Glutamatergic neuron (in vitro differentiated cells): Measurements from ENCODE around the gene FAM161B. TPM values are rescaled to one million over a fixed set of nuclear protein-coding genes. Genes with fewer than 3 reads are reported as not detected.

Source experiments
- DNase-seq: peaks from one replicate; pipeline ENCODE4 v3.0.0; 2022
- H3K27ac Mint-ChIP-seq: one replicate; pipeline ENCODE4 v1.8.0; 2020; ENCODE audit warnings: mild to moderate bottlenecking, mixed read lengths, inconsistent platforms; ENCODE audit not compliant: unreplicated experiment
- H3K27me3 Mint-ChIP-seq: one replicate; pipeline ENCODE4 v1.8.0; 2020; ENCODE audit warnings: mild to moderate bottlenecking, moderate library complexity, mixed read lengths, inconsistent platforms; ENCODE audit not compliant: unreplicated experiment
- H3K36me3 Mint-ChIP-seq: one replicate; pipeline ENCODE4 v1.8.0; 2020; ENCODE audit warnings: mild to moderate bottlenecking, mixed read lengths, inconsistent platforms; ENCODE audit not compliant: unreplicated experiment
- H3K4me1 Mint-ChIP-seq: one replicate; pipeline ENCODE4 v1.8.0; 2020; ENCODE audit warnings: mild to moderate bottlenecking, low read depth, mixed read lengths, inconsistent platforms; ENCODE audit not compliant: unreplicated experiment
- H3K4me3 Mint-ChIP-seq: one replicate; pipeline ENCODE4 v1.8.0; 2020; ENCODE audit warnings: mild to moderate bottlenecking, mixed read lengths, inconsistent platforms; ENCODE audit not compliant: unreplicated experiment
- H3K9me3 Mint-ChIP-seq: one replicate; pipeline ENCODE4 v1.8.0; 2020; ENCODE audit warnings: mild to moderate bottlenecking, moderate library complexity, mixed read lengths, inconsistent platforms; ENCODE audit not compliant: unreplicated experiment
- total RNA-seq: library from RNA; stranded (reverse); fragmentation: NEBNext Ultra II Directional; extraction: Animal tissue kit (Norgen Biotek cat#: 25700); gene quantifications from one replicate; pipeline ENCODE4 v1.2.1, GENCODE V29; 2021; ENCODE audit not compliant: unreplicated experiment
- TF ChIP-seq, protein P1 (sequence below): fragments of 200-600 bp; sonication (generic); IDR thresholded peaks from one replicate; pipeline ENCODE4 v1.5.0; 2021; ENCODE audit not compliant: partially characterized antibody, unreplicated experiment

The FAM161B gene
- total RNA-seq, 1 donor from 2014 or later: 2.8 TPM

DNA sequence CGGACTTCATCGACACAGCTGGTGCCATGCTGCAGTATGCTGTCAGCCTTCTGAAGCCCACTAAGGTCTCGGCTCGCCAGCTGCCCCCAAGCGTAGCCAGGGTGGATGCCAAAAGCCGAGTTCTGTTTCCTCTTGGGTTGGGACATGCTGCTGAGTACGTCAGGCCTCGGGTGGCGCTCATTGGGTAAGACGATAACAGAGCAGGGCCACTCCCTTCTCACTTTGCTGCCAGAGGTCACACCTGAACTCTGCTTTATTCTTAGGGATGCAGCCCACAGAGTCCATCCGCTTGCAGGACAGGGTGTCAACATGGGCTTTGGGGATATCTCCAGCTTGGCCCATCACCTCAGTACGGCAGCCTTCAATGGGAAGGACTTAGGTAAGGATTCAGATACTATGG lies 11.3 kb upstream of the FAM161B start:
- Mint-ChIP-seq H3K27me3 (no peaks in the 10 kb centered on the region), H3K4me3 (no peak overlapping the region), H3K36me3 (no peaks in the 10 kb centered on the region), H3K4me1 (no peaks in the 10 kb centered on the region), H3K9me3 (no peaks in the 10 kb centered on the region), H3K27ac (no peak overlapping the region)
- TF ChIP-seq, protein P1, sequence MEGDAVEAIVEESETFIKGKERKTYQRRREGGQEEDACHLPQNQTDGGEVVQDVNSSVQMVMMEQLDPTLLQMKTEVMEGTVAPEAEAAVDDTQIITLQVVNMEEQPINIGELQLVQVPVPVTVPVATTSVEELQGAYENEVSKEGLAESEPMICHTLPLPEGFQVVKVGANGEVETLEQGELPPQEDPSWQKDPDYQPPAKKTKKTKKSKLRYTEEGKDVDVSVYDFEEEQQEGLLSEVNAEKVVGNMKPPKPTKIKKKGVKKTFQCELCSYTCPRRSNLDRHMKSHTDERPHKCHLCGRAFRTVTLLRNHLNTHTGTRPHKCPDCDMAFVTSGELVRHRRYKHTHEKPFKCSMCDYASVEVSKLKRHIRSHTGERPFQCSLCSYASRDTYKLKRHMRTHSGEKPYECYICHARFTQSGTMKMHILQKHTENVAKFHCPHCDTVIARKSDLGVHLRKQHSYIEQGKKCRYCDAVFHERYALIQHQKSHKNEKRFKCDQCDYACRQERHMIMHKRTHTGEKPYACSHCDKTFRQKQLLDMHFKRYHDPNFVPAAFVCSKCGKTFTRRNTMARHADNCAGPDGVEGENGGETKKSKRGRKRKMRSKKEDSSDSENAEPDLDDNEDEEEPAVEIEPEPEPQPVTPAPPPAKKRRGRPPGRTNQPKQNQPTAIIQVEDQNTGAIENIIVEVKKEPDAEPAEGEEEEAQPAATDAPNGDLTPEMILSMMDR: no peak
- DNase-seq: no peak

DNA sequence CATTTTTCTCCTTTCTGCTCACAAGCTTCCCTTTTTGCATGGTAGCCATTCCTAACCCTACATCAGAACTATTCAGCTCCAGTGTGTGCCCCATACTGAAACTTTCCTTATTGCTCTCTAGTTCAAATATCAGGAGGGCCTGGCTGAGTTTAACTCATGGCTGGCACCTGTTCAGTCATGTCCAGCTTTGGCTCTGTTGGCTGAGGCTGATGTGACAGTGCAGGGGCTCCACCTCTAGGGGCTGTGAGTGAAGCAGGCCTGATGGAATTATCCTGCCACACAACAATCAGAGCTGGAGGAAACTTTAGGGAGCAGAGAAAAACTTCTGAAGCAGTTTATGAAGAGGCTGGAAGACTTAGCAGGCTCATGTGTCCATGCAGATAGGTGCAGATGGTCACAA lies 8.7 kb upstream of the FAM161B start:
- no peaks in the 10 kb centered on the region for H3K4me1 Mint-ChIP-seq
- no peaks in the 10 kb centered on the region for H3K27me3 Mint-ChIP-seq
- no peak overlapping the region for H3K4me3 Mint-ChIP-seq
- TF ChIP-seq, protein P1: no peak
- DNase-seq: no peak
- no peaks in the 10 kb centered on the region for H3K36me3 Mint-ChIP-seq
- H3K9me3 Mint-ChIP-seq: no peaks in the 10 kb centered on the region
- H3K27ac Mint-ChIP-seq: no peak overlapping the region

DNA sequence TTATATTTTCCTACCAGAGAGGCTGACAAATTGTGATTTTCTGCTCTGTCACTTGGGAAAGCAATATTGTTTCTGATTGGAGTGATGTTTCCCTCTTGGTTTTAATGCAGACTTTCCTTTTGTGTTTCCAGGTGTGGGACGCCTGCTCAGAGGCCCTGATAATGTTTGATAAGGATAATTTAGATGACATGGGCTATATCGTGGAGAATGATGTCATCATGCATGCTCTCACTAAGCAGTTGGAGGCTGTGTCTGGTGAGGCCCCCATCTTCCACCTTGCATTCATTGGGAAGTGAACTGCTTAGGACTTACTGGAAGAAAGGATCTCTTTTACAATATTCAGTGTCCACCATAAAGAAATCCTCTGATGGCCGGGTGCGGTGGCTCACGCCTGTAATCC lies 5.8 kb upstream of the FAM161B start:
- Mint-ChIP-seq H3K36me3 (no peaks in the 10 kb centered on the region), H3K27ac (no peak overlapping the region), H3K9me3 (peaks cover 3% of the 10 kb centered on the region), H3K4me3 (no peak overlapping the region), H3K4me1 (peaks cover 3% of the 10 kb centered on the region), H3K27me3 (no peaks in the 10 kb centered on the region)
- no peak for DNase-seq
- TF ChIP-seq, protein P1: no peak

DNA sequence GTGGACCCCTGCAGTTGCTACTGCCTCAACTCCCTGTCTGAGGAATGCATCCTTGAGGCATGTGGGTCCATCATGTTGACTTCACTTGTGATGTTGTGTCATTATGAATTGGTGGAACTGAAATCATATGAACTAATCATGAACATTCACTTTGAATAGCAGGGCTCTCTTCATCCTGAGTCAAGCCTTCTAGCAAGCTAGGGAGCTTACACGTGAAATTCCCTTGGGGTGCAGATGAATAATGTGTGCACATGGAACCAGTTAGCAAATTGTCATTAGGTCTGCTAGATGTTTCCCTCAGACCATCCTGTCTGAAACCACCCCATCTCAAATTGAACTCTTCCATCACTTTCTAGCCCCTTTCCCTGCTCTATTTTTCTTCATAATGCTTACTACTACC lies 3.8 kb upstream of the FAM161B start:
- Mint-ChIP-seq H3K27ac (no peak overlapping the region), H3K9me3 (peaks cover 7% of the 10 kb centered on the region), H3K4me3 (no peak overlapping the region), H3K36me3 (no peaks in the 10 kb centered on the region), H3K27me3 (no peaks in the 10 kb centered on the region), H3K4me1 (peaks cover 3% of the 10 kb centered on the region)
- DNase-seq: no peak
- TF ChIP-seq, protein P1: no peak

DNA sequence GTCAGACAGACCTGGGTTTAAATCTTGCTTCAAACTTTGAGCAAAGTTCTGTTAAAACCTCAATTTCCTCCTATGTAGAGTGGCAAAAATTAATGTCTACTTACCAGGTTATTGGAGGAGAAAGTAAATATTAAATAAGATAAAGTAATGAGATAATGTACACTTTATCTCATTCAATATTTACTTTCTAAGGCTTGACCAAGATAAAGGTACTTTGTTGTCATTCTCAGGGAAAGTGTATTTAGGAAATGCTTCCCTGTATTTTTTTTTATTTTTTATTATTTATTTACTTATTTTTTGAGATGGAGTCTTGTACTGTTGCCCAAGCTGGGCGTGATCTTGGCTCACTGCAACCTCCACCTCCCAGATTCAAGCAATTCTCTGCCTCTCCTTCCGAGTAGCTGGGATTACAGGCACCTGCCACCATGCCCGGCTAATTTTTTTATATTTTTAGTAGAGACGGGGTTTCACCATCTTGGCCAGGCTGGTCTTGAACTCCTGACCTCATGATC lies 4.7 kb downstream of the FAM161B start:
- no peak overlapping the region for H3K27ac Mint-ChIP-seq
- no peaks in the 10 kb centered on the region for H3K4me1 Mint-ChIP-seq
- peaks cover 4% of the 10 kb centered on the region for H3K9me3 Mint-ChIP-seq
- TF ChIP-seq, protein P1: no peak
- H3K36me3 Mint-ChIP-seq: no peaks in the 10 kb centered on the region
- no peak overlapping the region for H3K4me3 Mint-ChIP-seq
- H3K27me3 Mint-ChIP-seq: peaks cover 6% of the 10 kb centered on the region
- no peak for DNase-seq
